ENCODE data around the gene NT5C3A.
"Not testable (repeated sequence)": the region's sequence is repeated elsewhere in the genome, so short reads cannot be mapped to it uniquely, and the experiment has no call there.

NT5C3A gene

DNA sequence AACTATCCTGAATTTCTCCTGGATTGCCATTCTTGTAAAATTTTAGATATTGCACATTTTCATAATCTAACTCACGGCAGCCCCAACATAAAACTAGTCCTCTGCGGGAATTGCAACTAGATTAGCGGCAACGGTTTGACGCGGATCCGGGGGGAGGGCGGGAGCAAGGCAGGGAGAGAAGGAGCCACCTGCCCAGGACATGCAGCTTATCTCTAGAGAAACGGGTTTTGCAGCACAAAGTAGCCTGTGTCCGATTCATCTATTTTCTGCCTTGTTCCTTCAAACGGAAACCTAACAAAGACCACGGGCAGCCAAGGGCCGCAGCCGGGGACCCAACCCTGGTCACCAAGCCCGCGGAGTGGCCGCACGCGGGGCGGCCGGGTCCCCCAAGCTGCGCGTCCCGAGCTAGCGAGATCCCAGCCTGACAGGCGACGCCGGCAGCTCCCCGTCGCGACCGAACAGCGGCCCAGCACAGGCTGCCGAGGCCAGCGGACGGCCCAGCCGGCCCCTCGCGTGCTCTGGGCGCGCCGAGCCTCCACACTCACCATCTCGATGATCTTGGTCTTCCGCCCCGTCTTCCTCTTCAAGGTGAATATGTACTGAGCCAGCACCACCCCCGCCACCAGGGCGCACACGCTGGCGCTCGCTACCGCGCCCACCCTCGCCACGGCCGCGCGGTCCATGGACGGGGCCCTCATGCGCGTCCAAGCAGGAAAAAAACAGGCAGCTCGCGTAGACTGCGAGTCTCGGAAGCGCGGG is at the start of gene NT5C3A:
Gene NT5C3A, minus strand, starts transcription at position 754 of the 759 bp plus-strand sequence. Its CDS starts 71 bp downstream, at position 683.
- peak; percentile 43 for DNase-seq (ENCODE audit: low read depth)

DNA sequence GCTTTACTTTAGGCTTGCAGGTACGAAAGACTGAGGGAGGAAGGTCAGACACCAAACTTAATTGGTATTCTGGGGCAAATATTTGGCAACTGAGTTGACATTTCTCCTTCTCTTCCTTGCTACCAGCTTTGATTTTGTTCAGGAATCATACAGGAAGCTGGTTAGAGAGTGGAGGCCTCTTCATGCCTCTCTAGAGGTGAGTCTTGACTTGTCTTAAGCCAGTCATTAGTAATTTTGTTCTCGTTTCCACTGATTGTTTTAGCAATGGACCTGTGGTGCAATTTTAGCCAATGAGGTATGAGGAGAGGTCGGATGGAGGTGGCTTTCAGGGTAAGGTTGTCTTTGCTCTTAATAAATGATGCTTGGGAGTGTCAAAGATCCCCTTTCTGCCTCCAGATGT is 49.0 kb upstream of the NT5C3A start:
- no peak for DNase-seq (ENCODE audit: low read depth)

DNA sequence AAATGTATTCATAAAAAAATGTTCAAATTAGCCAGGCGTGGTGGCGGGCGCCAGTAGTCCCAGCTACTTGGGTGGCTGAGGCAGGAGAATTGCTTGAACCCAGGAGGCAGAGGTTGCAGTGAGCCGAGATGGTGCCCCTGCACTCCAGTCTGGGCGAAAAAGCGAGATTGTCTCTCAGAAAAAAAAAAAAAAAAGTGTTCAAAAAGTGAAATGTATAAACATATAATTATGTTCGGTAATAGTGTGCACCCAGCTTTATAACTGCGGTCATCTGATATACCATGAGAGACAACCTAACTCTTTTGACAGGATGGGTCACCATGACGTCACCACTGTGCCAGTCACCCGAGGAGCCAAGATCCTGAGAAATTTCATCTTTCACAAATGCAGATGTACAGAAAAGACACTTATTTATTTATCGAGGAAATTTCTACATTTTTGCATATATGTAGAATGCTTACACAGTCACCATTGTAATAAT is 47.2 kb upstream of the NT5C3A start:
- peak; percentile 15 for DNase-seq (ENCODE audit: low read depth)

GRCh38 chr7:33109005-33109757 is 46.6 kb upstream of the NT5C3A start, which contains the start of gene RP9:
Gene RP9, minus strand, starts transcription at chr7:33109404. Its CDS starts 32 bp downstream, at chr7:33109372.
- peak; percentile 61 for DNase-seq (ENCODE audit: low read depth)

DNA sequence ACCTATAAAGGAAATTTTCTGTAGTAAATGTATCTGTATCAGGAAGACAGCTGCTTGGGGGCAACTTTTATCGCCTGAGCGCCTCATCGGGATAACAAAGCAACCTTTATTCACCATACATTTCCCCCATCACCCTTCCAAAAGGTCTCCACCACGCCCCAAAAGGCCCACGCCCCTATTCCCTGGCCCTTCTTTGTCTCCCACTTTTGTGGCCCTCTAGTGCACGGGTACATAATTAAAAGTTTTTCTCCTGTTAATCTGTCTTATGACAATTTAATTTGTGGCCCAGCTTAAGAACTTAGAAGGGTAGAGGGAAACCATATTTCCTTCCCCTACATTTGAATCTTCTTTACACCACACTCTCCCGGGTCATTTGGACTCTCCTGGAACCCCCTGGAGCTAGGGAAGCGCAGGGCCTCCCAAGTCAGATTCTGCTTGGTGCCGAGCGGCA is 46.0 kb upstream of the NT5C3A start:
- DNase-seq (ENCODE audit: low read depth): peak; percentile 60

DNA sequence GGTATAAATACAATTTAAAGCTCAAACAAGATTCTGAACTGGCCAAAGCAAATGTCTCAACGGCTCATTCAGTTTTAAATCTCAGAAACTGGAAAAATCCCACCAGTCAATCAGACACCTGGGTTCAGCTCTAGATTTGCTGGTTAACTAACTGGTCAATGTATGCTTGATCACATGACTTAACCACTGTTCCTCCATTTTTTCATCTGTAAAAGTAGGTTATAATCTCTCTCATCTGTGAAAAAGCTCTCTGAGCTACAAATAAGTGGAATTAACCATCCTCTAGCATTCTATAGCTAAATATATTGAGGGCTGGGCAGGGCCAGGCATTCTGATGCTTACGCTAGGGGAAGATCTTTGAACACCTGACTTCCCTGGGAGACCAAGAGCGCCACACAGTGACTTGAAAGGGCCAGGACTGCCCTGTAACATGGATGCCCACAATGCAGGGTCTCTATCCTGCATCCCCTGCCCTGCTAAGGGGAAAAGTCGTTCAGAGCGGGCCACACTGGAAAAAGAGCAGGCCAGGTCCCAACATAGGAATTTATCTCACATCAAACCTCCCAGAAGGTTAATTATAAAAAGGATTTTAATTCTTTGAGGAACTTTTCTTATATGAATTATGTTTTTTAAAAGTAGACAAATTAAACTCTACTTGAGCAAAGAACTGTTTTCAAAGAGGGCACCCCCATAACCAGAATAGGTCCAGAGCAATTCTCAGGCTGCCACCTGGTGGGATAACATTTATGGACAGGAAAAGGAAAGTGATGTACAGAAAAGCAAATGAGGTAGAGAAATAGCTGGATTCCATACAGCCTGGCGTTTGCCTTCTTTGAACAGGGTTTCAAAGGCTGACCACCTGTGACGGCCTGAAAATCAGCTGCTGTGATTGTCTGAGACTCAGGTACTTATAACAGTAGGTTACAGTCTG is 44.8 kb upstream of the NT5C3A start:
- peak; percentile 59 for DNase-seq (ENCODE audit: low read depth)

GRCh38 chr7:33101906-33102305 is 39.3 kb upstream of the NT5C3A start:
- DNase-seq (ENCODE audit: low read depth): no peak

- no peak for DNase-seq (ENCODE audit: low read depth)
These were observed 38.2 kb upstream of the NT5C3A start for GRCh38 chr7:33100770-33101169.

DNA sequence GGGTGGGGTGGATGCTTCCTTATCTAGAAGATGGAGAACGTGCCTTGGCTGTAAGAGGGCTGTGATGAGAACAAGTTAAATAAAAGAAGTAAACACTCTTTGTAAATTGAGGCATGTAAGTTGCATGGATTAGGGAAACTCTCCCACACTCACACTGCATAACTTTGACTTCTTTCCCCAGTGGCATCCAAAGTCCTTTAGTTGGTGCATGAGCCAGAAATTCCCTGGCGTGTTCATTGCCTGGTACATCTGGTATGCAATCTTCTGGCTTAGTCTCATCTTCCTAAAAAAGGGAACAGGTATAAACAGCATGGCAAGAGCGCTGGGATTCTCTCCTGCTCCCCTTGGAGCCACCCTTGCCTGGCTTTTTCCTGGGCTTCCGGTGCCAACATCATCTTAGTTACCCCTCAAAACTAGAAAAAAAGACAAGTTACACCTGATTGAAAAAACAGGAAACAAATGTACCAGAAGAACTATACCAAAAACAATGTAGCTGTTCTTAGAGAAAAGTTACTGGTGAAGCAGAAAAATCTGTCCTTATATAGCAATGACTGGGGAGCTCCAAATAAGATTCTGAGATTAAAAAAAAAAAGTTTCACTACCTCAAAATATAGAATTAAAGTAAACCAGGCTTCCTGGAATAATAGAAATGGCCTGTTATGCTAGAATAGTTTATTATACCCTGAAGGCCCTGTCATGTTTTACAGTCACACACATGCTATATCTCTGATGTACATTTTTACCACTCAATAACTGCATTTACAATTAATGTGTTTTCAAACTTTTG is 36.8 kb upstream of the NT5C3A start:
- no peak for DNase-seq (ENCODE audit: low read depth)

- not testable (repeated sequence) for DNase-seq (ENCODE audit: low read depth)
These were observed 32.2 kb upstream of the NT5C3A start for GRCh38 chr7:33094745-33095275.

- no peak for DNase-seq (ENCODE audit: low read depth)
These were observed 30.7 kb upstream of the NT5C3A start for GRCh38 chr7:33093266-33093665.

DNA sequence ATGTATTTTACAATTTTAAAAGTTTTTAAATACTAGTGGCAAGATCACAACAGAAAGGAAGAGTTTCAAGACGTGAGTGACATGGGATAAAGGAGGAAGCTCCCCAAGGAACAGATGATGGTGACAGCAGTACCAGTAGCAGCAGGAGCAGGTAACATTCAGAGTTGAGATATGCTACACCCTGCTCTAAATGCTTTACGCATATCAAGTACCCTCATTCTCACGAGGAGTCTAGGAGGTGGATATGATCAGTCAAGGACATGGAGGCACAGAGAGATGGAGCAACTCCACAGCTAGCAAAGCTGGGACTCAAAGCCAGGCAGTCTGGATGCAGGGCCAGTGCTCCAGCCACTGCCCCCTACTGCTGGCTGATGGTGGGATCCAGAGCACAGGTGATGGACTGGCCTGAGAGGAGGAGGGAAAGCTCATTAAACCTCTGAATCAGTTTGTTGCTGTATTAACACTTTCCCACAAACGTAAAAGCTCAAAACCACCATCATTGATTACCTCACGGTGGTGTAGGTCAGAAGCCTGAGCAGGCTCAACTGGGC is 29.1 kb upstream of the NT5C3A start:
- no peak for DNase-seq (ENCODE audit: low read depth)

GRCh38 chr7:33091111-33091531 is 28.5 kb upstream of the NT5C3A start:
- peak; percentile 12 for DNase-seq (ENCODE audit: low read depth)

DNA sequence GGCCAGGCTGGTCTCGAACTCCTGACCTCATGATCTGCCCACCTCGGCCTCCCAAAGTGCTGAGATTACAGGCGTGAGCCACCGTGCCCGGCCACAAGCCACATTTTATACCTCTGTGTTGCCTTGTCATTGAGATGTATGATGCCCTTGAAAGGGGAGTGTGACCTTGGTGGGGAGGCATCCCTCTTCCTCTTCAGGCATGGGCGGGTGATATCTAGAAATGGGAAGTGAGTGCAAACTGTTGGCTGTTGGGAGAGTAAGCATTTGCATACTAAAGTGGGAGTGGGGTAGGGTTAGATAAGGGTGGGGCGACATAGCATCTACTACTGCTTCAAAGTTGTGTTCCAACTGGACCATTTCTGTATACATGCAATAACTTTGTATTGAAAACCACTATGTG is 26.6 kb upstream of the NT5C3A start:
- DNase-seq (ENCODE audit: low read depth): no peak

- no peak for DNase-seq (ENCODE audit: low read depth)
These were observed 25.3 kb upstream of the NT5C3A start for GRCh38 chr7:33087858-33088257.

GRCh38 chr7:33087356-33087755 is 24.8 kb upstream of the NT5C3A start:
- DNase-seq (ENCODE audit: low read depth): no peak

GRCh38 chr7:33079763-33080690 is 17.5 kb upstream of the NT5C3A start:
- no peak for DNase-seq (ENCODE audit: low read depth)

GRCh38 chr7:33079096-33079495 is 16.5 kb upstream of the NT5C3A start:
- no peak for DNase-seq (ENCODE audit: low read depth)

DNA sequence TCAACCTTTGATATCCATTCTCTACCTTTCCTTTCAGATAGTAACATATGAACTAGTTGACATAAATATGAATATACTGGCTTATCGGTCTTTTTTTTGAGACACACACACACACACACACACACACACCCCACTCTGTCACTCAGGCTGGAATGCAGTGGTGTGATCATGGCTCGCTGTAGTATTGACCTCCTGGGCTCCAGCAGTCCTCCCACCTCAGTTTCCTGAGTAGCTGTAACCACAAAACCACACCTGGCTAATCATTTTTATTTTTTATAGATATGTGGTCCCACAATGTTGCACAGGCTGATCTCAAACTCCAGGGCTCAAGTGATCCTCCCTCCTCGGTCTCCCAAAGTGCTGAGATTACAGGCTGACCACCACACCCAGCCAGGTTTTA is 14.2 kb upstream of the NT5C3A start:
- no peak for DNase-seq (ENCODE audit: low read depth)
